PC-9 (cell line): Measurements from ENCODE around the gene GMCL2. TPM values are rescaled to one million over a fixed set of nuclear protein-coding genes. Genes with fewer than 3 reads are reported as not detected.

Source experiments
- BruUV-seq: library from RNA; stranded (reverse); fragments of 400-500 nt; replicated peaks from 2 replicates; lab custom pipeline; 2021; lab: Mats Ljungman, UMichigan
- CTCF ChIA-PET: fragments of 300-600 bp; sonication (Branson Sonifier 250); formaldehyde crosslinking; loops from one replicate; lab custom pipeline; 2022; ENCODE audit warnings: antibody characterized with exemption; lab: Charles Lee
- POLR2A ChIA-PET: fragments of 300-600 bp; sonication (Branson Sonifier 250); formaldehyde crosslinking; loops from one replicate; lab custom pipeline; 2022; ENCODE audit warnings: antibody characterized with exemption; ENCODE audit not compliant: unreplicated experiment; lab: Charles Lee
- DNase-seq, 2 experiments: peaks; one replicate each; pipeline versions ENCODE4 v3.0.0 to v3.0.0-alpha.2; 2015 to 2022; ENCODE audit warnings: mixed read lengths in 1 of 2
- H2AFZ ChIP-seq: fragments of 200-600 bp; sonication (generic); 2 replicates; pipeline ENCODE4 v1.8.1; 2017; ENCODE audit warnings: antibody characterized with exemption
- H3F3A ChIP-seq: fragments of 200-600 bp; sonication (generic); 2 replicates; pipeline ENCODE4 v1.8.1; 2017; ENCODE audit warnings: antibody characterized with exemption, mild to moderate bottlenecking, low read depth; ENCODE audit not compliant: insufficient read depth
- H3K27ac ChIP-seq: fragments of 200-600 bp; sonication (generic); 2 replicates; pipeline ENCODE4 v1.6.1; 2016; ENCODE audit warnings: mixed run types
- H3K27me3 ChIP-seq: fragments of 200-600 bp; sonication (generic); 2 replicates; pipeline ENCODE4 v1.6.1; 2016; ENCODE audit warnings: low read depth, mixed run types; ENCODE audit not compliant: insufficient read depth
- H3K36me3 ChIP-seq: fragments of 200-600 bp; sonication (generic); 2 replicates; pipeline ENCODE4 v1.6.1; 2016; ENCODE audit warnings: low read depth, mixed run types
- H3K4me1 ChIP-seq: fragments of 200-600 bp; sonication (generic); replicated peaks from 2 replicates; pipeline ENCODE4 v1.6.1; 2016; ENCODE audit warnings: mixed run types; ENCODE audit not compliant: insufficient read depth
- H3K4me2 ChIP-seq: fragments of 200-600 bp; sonication (generic); 2 replicates; pipeline ENCODE4 v1.6.1; 2017; ENCODE audit warnings: mixed run types
- H3K4me3 ChIP-seq: fragments of 200-600 bp; sonication (generic); 2 replicates; pipeline ENCODE4 v1.6.1; 2016; ENCODE audit warnings: mixed run types
- H3K79me2 ChIP-seq: fragments of 200-600 bp; sonication (generic); 2 replicates; pipeline ENCODE4 v1.6.1; 2017; ENCODE audit warnings: low read depth, mixed run types
- H3K9me2 ChIP-seq: fragments of 200-600 bp; sonication (generic); 2 replicates; pipeline ENCODE4 v1.8.1; 2017; ENCODE audit warnings: mild to moderate bottlenecking; ENCODE audit not compliant: insufficient read depth
- H3K9me3 ChIP-seq: fragments of 200-600 bp; sonication (generic); 2 replicates; pipeline ENCODE4 v1.8.1; 2016; ENCODE audit warnings: low read depth; ENCODE audit not compliant: insufficient read depth
- H4K20me1 ChIP-seq: fragments of 200-600 bp; sonication (generic); 2 replicates; pipeline ENCODE4 v1.8.1; 2017; ENCODE audit not compliant: insufficient read depth
- CTCF ChIP-seq: fragments of 200-600 bp; sonication (generic); conservative IDR thresholded peaks from 2 replicates; pipeline ENCODE4 v1.6.1; 2017; ENCODE audit warnings: mixed run types, antibody characterized with exemption, mild to moderate bottlenecking, moderate library complexity
- EZH2 ChIP-seq: fragments of 200-600 bp; sonication (generic); IDR thresholded peaks from 2 replicates; pipeline ENCODE4 v1.8.0; 2017; ENCODE audit warnings: antibody characterized with exemption, low read depth
- intact Hi-C: fragments of 100-400 bp; cut with micrococcal nuclease; formaldehyde crosslinking; loops from one replicate; pipeline ENCODE4 v1.10.0; 2022; ENCODE audit not compliant: unreplicated experiment
- total RNA-seq: library from RNA; stranded (reverse); gene quantifications from 2 replicates; pipeline ENCODE4 v1.2.3, GENCODE V29; 2021

The GMCL2 gene
- total RNA-seq, 1 experiment from 2014 or later, result not detected

DNA sequence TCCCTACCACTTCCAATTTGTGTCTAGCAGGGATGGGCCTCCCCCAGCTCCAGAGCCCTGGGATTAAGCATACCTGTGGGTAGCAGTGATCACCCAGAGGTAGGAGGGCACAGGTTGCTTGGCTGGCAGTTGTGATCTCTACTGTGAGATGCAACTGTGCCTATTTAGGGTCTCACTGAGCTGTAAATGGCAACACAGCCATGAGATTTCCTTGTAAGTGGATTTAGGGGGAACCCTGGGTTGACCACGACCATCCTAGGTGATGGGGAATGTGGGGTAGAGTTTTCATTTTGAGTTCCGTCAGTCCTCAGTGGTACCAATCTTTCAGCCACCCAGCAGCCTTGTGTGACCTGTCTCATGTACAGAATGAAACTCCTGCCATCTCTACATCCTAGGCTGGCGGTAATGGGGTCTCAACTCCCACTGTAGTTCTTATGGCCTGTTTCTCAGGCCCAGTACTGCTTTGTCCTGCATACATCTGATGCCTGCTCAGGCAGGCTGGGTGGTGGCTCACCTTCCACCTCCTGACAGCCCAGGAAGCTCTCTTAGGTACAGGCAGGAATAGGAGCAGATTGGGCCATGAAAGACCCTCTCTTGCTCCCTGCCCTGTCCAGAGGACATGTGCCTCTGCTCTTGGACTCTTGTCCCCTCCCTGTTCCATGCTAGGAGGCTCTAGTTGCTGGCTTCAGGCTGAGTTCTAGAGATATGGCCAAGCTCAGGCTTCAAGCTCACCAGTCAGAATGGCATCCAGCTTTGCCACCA, 25.3 kb upstream of the GMCL2 start:
- TF ChIP-seq EZH2 (no peak), CTCF (no peak)
- intact Hi-C loops, result no loop called here
- Histone ChIP-seq H3K4me2 (no peak overlapping the region), H3K4me1 (peaks cover 7% of the 10 kb centered on the region; the same call in 1 of the 2 replicates), H3K27me3 (no peaks in the 10 kb centered on the region), H3K79me2 (peaks cover 24% of the 10 kb centered on the region), H4K20me1 (peaks cover 72% of the 10 kb centered on the region), H2AFZ (no peak overlapping the region), H3K36me3 (peaks cover 34% of the 10 kb centered on the region), H3K9me3 (no peaks in the 10 kb centered on the region), H3F3A (peaks cover 84% of the 10 kb centered on the region), H3K27ac (no peak overlapping the region), H3K9me2 (no peaks in the 10 kb centered on the region), H3K4me3 (no peak overlapping the region)
- no TSS peak for BruUV-seq
- ChIA-PET CTCF (interaction anchor here (0.6 kb wide), 1 partner anchor 102 kb away, joined by 3 read pairs; no protein-coding TSS in a partner anchor), POLR2A (no interaction called here)
- DNase-seq, result peak in 1 of 2 experiments; percentile 32

DNA sequence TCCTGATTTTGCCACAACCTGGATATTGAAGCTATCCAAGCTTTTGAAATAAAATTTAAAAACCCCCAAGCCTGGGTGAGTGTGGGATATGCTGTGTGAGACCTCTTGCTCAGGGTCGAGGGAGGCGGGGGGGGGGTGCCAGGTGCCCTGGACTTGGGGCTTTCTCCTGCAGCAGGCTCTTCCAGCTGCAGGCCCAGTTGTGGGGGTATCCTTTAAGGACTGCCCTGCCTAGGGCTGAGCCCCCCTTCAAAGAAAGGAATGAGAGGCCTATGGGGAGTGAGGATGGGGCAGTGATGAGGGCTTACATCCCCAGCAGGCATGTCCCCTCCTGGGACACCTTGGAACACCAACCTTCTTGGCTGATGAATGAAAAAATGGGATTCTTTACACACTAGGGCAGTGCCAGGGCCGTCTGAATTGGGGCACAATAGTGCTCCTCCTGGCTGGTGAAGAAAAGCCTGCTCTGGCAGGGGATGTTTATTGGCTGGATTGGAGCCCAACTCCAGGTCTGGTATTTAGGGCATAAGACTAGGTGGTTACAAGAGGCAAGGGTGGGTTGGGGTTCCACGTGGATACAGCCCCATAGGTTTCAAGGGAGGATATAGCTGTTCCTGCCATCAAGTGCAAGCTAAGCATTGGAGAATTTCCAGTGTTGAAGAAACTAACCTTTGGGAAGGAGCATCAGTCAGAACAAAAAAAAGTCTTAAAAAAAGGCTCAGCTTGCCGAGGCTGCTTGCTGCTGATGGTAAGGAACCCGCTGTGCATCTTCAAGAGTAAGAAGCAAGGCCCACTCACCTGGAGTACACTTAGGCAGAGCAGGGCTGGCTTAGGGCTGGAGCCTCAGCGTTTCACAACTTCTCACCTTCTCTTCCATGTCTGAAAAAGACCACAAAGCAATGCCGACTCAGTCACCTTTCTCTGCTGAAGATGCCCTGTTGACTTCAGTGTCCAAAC, 24.2 kb upstream of the GMCL2 start:
- CTCF ChIA-PET, result no interaction called here

More for the DNA sequence above, 24.2 kb upstream of the GMCL2 start:
- POLR2A ChIA-PET, result no interaction called here
- Histone ChIP-seq H3K79me2 (peaks cover 35% of the 10 kb centered on the region), H3K4me3 (no peak overlapping the region), H3K4me2 (no peak overlapping the region), H3K36me3 (peaks cover 45% of the 10 kb centered on the region), H3K9me2 (no peaks in the 10 kb centered on the region), H4K20me1 (peaks cover 83% of the 10 kb centered on the region), H2AFZ (no peak overlapping the region), H3K27ac (no peak overlapping the region), H3K27me3 (no peaks in the 10 kb centered on the region), H3K4me1 (peaks cover 18% of the 10 kb centered on the region), H3F3A (peaks cover 90% of the 10 kb centered on the region), H3K9me3 (no peaks in the 10 kb centered on the region)
- TF ChIP-seq EZH2 (no peak), CTCF (no peak)
- intact Hi-C loops, result no loop called here
- DNase-seq, result peak in 1 of 2 experiments; percentile 25
- BruUV-seq, result no TSS peak
